ENCODE data around the gene LRR1.

DNA sequence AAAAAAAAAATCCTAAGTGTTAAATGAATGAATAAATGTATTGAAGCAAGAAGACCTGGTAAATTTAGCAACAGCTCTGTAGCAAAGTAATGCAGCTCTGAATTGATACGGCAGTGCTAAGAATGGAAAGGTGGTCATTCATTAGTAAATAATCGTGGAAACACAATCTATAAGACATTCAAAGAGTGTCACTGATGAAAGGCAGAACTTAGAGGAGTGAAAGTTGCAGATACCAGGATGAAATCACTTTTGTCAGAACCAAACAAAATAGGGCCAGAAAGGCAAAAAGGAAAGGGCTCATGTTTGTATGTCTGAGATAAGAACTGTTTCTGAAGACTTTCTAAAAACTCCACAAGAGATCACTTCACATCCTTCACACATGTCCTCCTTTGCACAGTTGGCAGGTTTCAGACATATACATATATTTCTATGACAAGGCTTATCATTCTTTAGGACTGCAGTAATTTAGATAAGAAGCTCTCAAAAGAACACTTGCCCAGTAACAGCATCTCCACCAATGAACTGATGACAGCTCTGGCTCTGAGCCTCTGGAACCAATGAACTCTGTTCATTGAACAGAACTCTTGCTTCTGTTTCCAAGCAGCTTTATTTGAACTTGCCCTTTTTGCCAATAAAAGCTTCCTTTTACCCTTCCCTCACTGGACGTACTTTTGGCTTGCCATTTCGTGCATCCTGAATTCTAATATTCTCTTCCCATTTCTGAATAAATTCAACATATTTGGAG lies 4.2 kb upstream of the LRR1 start:
- TF ChIP-seq, protein P1, sequence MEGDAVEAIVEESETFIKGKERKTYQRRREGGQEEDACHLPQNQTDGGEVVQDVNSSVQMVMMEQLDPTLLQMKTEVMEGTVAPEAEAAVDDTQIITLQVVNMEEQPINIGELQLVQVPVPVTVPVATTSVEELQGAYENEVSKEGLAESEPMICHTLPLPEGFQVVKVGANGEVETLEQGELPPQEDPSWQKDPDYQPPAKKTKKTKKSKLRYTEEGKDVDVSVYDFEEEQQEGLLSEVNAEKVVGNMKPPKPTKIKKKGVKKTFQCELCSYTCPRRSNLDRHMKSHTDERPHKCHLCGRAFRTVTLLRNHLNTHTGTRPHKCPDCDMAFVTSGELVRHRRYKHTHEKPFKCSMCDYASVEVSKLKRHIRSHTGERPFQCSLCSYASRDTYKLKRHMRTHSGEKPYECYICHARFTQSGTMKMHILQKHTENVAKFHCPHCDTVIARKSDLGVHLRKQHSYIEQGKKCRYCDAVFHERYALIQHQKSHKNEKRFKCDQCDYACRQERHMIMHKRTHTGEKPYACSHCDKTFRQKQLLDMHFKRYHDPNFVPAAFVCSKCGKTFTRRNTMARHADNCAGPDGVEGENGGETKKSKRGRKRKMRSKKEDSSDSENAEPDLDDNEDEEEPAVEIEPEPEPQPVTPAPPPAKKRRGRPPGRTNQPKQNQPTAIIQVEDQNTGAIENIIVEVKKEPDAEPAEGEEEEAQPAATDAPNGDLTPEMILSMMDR (IDR thresholded peaks at IDR 0.05; ENCODE audit: low read length), result no peak
- no peak for TF ChIP-seq EZH2 (optimal IDR thresholded peaks at IDR 0.05; ENCODE audit: low read depth, low read length)
- no peak for TF ChIP-seq EZH2phosphoT487 (IDR thresholded peaks at IDR 0.05; ENCODE audit: low read length)

Measured in MM.1S (cell line).